GM23248 (cell line): ENCODE measurements around the gene HIGD2A.

Experiments
- EZH2 ChIP-seq: fragments of 200-600 bp; sonication (generic); IDR thresholded peaks from 2 replicates; pipeline ENCODE4 v1.6.1; 2018; ENCODE audit warnings: antibody characterized with exemption, mild to moderate bottlenecking; ENCODE audit not compliant: insufficient read depth, poor library complexity, severe bottlenecking
- EZH2phosphoT487 ChIP-seq: fragments of 200-600 bp; sonication (generic); IDR thresholded peaks from 2 replicates; pipeline ENCODE4 v1.6.1; 2018; ENCODE audit warnings: antibody characterized with exemption, moderate library complexity, mild to moderate bottlenecking, low read depth; ENCODE audit not compliant: insufficient read depth

GRCh38 chr5:176432707-176433106, 44.2 kb downstream of the HIGD2A start:
- TF ChIP-seq EZH2 (no peak), EZH2phosphoT487 (no peak)
